ENCODE measurements around the gene ADAMTSL3. TPM values are rescaled to one million over a fixed set of nuclear protein-coding genes. Genes with fewer than 3 reads are reported as not detected.

The ADAMTSL3 gene
- total RNA-seq, 1 experiment from 2014 or later = 0.07 TPM

DNA sequence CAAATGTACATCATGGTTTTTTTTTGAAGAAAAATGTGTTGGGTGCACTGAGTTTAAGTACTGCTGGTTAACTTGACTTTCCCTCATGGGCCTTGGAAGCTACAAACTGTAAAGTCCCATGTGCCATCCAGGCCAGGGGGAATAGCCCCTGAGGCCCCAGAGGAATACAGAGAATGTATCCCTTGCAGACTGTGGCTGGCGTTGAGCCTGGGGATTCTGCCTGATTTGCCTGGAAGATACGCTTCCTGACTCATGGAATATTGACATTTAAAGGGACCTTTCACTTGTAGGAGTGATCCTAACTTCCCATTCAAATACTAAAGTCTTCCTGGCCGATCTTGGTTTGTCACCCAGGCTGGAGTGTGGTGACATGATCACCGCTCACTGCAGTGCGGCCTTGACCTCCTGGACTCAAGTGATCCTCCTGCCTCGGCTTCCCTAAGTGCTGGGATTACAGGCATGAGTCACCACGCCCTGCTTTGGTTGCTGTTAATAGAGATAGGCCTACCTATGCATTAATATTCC, 42.0 kb downstream of the ADAMTSL3 start:
- no peaks in the 10 kb centered on the region for H3K27me3 Mint-ChIP-seq (ENCODE audit: insufficient read depth, unreplicated experiment)
- H3K27me3 ChIP-seq (replicated peaks; ENCODE audit: control insufficient read depth, insufficient read depth, low read length) = no peaks in the 10 kb centered on the region
- H3K4me1 Mint-ChIP-seq (ENCODE audit: low read depth, unreplicated experiment) = no peaks in the 10 kb centered on the region
- ChIA-PET CTCF (no interaction called here), POLR2A (no interaction called here)
- no peak overlapping the region for H3K4me3 Mint-ChIP-seq (ENCODE audit: unreplicated experiment)
- H3K9me3 Mint-ChIP-seq (ENCODE audit: unreplicated experiment) = peaks cover 15% of the 10 kb centered on the region
- DNase-seq = no peak
- H3K36me3 Mint-ChIP-seq (ENCODE audit: insufficient read depth, unreplicated experiment) = no peaks in the 10 kb centered on the region
- no peak overlapping the region for H3K27ac Mint-ChIP-seq (ENCODE audit: unreplicated experiment)
- intact Hi-C loops (cut with micrococcal nuclease; ENCODE audit: unreplicated experiment) = no loop called here
- no peak overlapping the region for H3K4me3 ChIP-seq (ENCODE audit: low read depth, low read length)
- BruUV-seq (replicated peaks) = no TSS peak
- H3K4me1 ChIP-seq = no peaks in the 10 kb centered on the region
- no peaks in the 10 kb centered on the region for H3K36me3 ChIP-seq (ENCODE audit: control insufficient read depth, insufficient read depth, low read length)
- H3K9me3 ChIP-seq = no peaks in the 10 kb centered on the region
- TF ChIP-seq CTCF (IDR thresholded peaks at IDR 0.05; ENCODE audit: insufficient read depth in 1 of 2, low read depth in 1 of 2, low read length in 1 of 2, severe bottlenecking in 1 of 2, unreplicated experiment in 1 of 2) = no peak

GRCh38 chr15:83697716-83698115, 43.8 kb downstream of the ADAMTSL3 start:
- H3K4me1 Mint-ChIP-seq (ENCODE audit: low read depth, unreplicated experiment) = no peaks in the 10 kb centered on the region
- intact Hi-C loops (cut with micrococcal nuclease; ENCODE audit: unreplicated experiment) = no loop called here
- ChIA-PET CTCF (no interaction called here), POLR2A (no interaction called here)
- H3K4me3 Mint-ChIP-seq (ENCODE audit: unreplicated experiment) = no peak overlapping the region
- H3K36me3 Mint-ChIP-seq (ENCODE audit: insufficient read depth, unreplicated experiment) = no peaks in the 10 kb centered on the region
- H3K4me1 ChIP-seq = no peaks in the 10 kb centered on the region
- H3K27ac Mint-ChIP-seq (ENCODE audit: unreplicated experiment) = no peak overlapping the region
- peaks cover 15% of the 10 kb centered on the region for H3K9me3 Mint-ChIP-seq (ENCODE audit: unreplicated experiment)
- H3K9me3 ChIP-seq = no peaks in the 10 kb centered on the region
- H3K27me3 ChIP-seq (replicated peaks; ENCODE audit: control insufficient read depth, insufficient read depth, low read length) = no peaks in the 10 kb centered on the region
- H3K27me3 Mint-ChIP-seq (ENCODE audit: insufficient read depth, unreplicated experiment) = no peaks in the 10 kb centered on the region
- no peak for TF ChIP-seq CTCF (IDR thresholded peaks at IDR 0.05; ENCODE audit: insufficient read depth in 1 of 2, low read depth in 1 of 2, low read length in 1 of 2, severe bottlenecking in 1 of 2, unreplicated experiment in 1 of 2)
- H3K4me3 ChIP-seq (ENCODE audit: low read depth, low read length) = no peak overlapping the region
- no peak for DNase-seq
- no peaks in the 10 kb centered on the region for H3K36me3 ChIP-seq (ENCODE audit: control insufficient read depth, insufficient read depth, low read length)
- no TSS peak for BruUV-seq (replicated peaks)

DNA sequence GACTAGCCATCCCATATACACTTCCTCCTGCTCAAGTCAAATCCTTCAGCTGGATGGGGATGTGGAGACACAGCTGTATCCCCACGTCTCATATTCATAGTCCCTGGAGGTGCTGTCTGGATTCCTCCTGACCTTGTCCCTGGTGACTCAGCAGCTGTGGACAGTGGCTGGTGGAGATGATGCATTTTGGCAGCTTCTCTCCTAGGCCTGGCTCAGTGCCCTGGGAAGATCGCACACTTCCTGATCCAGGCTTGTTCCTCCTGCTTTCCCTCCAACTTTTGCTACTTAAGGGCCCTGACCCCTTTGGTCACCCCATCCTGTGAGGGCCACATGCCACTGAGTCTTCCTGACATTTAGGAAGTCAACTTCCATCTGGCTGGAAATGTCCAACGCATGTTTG, 44.4 kb downstream of the ADAMTSL3 start:
- Mint-ChIP-seq H3K4me3 (ENCODE audit: unreplicated experiment) (no peak overlapping the region), H3K4me1 (ENCODE audit: low read depth, unreplicated experiment) (no peaks in the 10 kb centered on the region), H3K27me3 (ENCODE audit: insufficient read depth, unreplicated experiment) (no peaks in the 10 kb centered on the region), H3K9me3 (ENCODE audit: unreplicated experiment) (peaks cover 15% of the 10 kb centered on the region), H3K36me3 (ENCODE audit: insufficient read depth, unreplicated experiment) (no peaks in the 10 kb centered on the region), H3K27ac (ENCODE audit: unreplicated experiment) (no peak overlapping the region)
- POLR2A ChIA-PET = no interaction called here
- BruUV-seq (replicated peaks) = no TSS peak
- Histone ChIP-seq H3K9me3 (no peaks in the 10 kb centered on the region), H3K27me3 (replicated peaks; ENCODE audit: control insufficient read depth, insufficient read depth, low read length) (no peaks in the 10 kb centered on the region), H3K4me3 (ENCODE audit: low read depth, low read length) (no peak overlapping the region), H3K4me1 (no peaks in the 10 kb centered on the region), H3K36me3 (ENCODE audit: control insufficient read depth, insufficient read depth, low read length) (no peaks in the 10 kb centered on the region)
- CTCF ChIA-PET = no interaction called here
- no peak for DNase-seq
- intact Hi-C loops (cut with micrococcal nuclease; ENCODE audit: unreplicated experiment) = no loop called here
- TF ChIP-seq CTCF (IDR thresholded peaks at IDR 0.05; ENCODE audit: insufficient read depth in 1 of 2, low read depth in 1 of 2, low read length in 1 of 2, severe bottlenecking in 1 of 2, unreplicated experiment in 1 of 2) = no peak

All from Caco-2 (cell line).